H1 (cell line): ENCODE results near the gene ZDHHC19.

Experiments
- POLR2A ChIP-seq, 2 experiments: IDR thresholded peaks; 1 replicate in 1 of 2; 2 replicates in 1 of 2; pipeline ENCODE4 v1.6.1; 2011; ENCODE audit warnings: low read depth in 2 of 2, low read length in 2 of 2, mild to moderate bottlenecking in 2 of 2; ENCODE audit errors: control extremely low read depth in 1 of 2
- POLR2AphosphoS5 ChIP-seq: IDR thresholded peaks from 2 replicates; pipeline ENCODE4 v1.6.1; 2011; ENCODE audit warnings: low read depth, low read length

- TF ChIP-seq POLR2AphosphoS5 (no peak), POLR2A (IDR thresholded peaks at IDR 0.05; ENCODE audit: control extremely low read depth in 1 of 2, low read depth in 2 of 2, low read length in 2 of 2) (no peak)
Observed at GRCh38 chr3:196225086-196225485, 13.9 kb upstream of the ZDHHC19 start.
